GM19238 (cell line): ENCODE measurements around the gene JPH2.
A peak's percentile ranks its signal among the peaks of the same experiment; 100 is the strongest.

Source experiments
- DNase-seq: peaks from one replicate; pipeline ENCODE4 v3.0.0; 2011; ENCODE audit warnings: low spot score; ENCODE audit not compliant: insufficient read length

Gene JPH2

GRCh38 chr20:44104798-44105517 is 82.0 kb downstream of the JPH2 start:
- no peak for DNase-seq

DNA sequence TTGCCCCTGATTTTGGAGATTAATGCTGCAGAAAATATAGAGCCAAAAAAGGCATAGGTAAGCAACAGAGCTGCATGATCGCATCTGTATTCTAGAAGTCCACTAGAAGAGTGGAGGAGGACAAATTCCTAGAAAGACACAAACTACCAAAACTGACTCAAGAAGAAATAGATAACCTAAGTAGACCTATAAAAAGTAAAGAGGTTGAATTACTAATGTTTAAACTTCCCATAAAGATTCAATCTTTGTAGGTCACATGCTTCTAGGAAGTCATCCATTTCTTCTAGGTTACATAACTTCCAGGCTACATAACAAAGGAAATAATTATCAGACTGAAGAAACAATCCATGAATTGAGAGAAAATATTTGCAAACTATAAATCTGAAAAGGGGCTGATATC is 84.4 kb downstream of the JPH2 start:
- no peak for DNase-seq

DNA sequence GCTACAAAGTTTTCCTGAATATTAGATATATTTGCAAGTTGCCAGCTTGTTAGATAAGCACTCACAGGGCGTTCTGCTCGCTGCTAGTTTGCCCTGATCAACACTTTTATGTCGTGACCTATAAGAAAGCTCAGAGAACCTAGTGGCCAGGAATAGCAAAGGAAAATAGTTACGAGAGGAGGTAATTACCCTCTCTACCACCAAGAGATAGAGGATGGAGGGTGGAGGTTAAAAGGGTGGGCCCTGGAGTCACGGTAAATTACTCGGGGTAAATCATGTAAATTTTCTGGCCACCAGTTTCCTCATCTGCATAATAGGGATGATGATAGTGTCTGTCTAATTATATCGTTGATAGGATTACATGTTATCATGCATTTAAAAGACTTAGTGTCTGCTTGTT is 87.2 kb downstream of the JPH2 start:
- no peak for DNase-seq

GRCh38 chr20:44098657-44099056 is 88.3 kb downstream of the JPH2 start:
- DNase-seq: no peak

DNA sequence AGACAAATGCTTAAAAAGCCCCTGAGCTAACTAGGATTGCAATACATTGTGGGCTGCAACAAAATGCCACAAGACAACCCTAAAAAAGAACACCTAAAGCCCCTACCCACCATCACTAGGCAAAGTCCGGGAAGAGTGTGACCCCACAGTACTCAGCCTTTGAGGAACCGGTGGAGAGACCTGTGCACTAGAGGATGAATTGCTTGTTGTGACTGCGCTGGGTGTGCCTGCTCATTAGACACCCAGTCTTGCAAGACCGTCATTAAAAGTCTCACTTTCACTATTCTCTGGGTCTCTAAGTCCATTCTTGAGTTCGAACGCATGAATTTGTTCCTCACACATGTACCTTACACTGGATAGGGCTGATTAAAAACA is 88.7 kb downstream of the JPH2 start:
- no peak for DNase-seq

DNA sequence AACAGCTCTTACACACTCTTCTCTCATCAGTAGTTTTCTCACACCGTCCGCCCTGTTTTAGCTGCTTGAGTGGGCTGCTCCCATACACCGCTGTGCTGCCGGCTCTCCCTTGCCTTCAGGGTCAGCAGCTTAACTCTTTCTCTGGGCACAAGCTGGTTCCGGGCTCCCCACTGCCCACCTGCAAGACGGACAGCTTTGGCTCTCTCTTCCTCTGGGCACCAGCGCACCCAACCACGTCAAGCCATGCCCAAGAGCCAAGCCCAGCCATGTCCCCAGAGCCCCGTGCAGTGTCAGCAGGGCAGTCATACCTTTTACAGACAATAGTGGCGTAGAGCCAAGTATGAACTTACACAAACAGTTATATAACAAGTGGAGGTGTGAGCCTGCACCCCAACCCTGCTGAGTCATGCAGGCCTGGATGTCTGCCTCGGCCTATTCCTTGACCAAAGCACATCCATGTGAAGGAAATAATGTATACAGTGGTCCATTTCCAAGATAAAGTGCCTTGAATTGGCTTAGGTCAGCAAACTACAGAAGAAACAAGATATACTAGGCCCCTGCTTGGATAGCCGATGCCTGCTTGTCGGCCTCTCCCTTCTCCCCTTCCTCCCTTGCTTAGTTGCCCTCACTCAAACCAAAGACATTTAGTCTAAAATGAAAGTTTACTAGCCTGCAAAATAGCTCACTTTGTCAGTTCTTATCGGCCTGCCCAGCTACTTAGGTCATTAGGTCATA is 89.3 kb downstream of the JPH2 start:
- no peak for DNase-seq

GRCh38 chr20:44095831-44096230 is 91.2 kb downstream of the JPH2 start:
- DNase-seq: no peak

DNA sequence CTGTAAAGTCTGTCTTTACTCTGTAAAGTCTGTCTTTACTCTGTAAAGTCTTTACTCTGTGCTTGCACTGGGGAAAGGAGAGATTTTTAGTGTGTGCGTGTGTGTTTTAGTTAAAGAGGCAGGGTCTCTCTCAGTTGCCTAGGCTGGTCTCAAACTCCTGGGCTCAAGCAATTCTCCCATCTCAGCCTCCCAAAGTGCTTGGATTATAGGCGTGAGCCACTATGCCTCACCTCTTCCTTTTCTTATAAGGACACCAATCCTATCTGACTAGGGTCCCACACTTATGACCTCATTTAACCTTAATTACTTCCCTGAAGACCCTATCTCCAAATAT is 93.8 kb downstream of the JPH2 start:
- no peak for DNase-seq

- DNase-seq: no peak
Observed at GRCh38 chr20:44092551-44093248, 94.3 kb downstream of the JPH2 start.

GRCh38 chr20:44091026-44091425 is 96.0 kb downstream of the JPH2 start:
- no peak for DNase-seq

- no peak for DNase-seq
Observed at GRCh38 chr20:44089987-44090674, 96.9 kb downstream of the JPH2 start.

DNA sequence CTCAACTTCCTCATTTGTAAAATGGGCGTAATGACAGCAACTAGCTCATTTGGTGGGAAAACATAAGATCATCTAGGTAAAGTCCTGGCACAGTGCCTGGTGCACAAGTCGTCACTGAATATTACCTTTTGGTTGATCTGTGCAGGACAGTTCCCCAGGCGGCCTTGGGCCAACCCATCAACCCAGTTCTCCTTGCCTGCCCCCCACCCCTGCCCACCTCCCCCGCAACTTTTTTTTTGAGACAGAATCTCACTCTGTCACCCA is 99.2 kb downstream of the JPH2 start:
- DNase-seq: no peak

DNA sequence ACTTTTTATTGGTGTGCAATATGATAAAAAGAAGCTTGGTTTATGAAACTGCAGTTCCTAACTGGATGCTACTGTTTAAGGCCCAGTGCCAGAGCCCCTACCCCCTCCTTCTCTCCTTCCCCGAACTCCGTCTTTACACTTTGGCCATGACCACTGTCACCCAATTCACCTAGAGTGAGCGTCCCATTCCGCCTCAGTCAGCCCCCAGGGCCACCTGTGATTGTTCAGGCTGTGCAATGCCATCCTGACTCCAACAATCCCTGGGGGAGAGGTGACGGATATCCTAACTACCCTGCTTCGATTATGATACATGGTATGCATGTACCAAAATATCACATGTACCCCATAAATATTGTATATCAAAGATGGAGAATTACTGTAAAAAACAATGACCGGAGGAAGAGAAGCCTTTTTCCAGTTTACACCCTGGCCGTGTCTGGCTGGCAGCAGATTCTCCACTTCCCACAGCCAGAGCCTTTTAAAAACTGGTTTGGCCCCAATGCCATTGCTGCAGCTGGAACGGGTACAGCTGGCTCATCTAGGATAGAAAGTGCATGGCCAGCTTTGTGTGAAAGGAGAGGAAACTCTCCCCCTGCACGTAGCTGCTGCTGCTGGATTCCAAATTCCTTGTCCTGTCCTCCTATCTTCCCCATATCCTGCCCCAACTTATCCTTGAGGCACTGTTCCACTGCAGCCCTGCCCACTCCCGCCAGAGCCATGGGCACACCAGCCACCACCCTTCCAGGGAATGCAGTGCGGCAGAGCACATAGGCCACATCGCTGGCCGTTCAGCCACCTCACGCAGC is 99.7 kb downstream of the JPH2 start:
- no peak for DNase-seq

GRCh38 chr20:44085616-44086434 is 101.2 kb downstream of the JPH2 start:
- no peak for DNase-seq

GRCh38 chr20:44084891-44085290 is 102.1 kb downstream of the JPH2 start:
- DNase-seq: no peak

DNA sequence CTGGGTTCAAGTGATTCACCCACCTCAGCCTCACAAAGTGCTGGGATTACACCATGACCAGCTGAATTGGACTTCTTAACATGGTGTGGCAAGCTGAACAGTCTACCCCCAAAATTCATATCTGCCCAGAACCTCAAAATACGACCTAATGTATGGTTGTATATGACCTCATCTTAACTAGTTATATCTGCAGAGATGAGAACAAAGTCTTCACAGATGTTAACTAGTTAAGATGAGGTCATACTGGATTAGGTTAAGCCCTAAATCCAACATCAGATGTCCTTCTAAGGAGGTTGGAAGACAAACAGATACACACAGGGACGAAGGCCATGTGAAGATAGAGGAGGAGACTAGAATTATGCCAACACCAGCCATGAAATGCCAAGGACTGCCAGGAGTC is 102.5 kb downstream of the JPH2 start:
- DNase-seq: no peak

- DNase-seq: no peak
Observed at GRCh38 chr20:44083220-44083933, 103.6 kb downstream of the JPH2 start.

DNA sequence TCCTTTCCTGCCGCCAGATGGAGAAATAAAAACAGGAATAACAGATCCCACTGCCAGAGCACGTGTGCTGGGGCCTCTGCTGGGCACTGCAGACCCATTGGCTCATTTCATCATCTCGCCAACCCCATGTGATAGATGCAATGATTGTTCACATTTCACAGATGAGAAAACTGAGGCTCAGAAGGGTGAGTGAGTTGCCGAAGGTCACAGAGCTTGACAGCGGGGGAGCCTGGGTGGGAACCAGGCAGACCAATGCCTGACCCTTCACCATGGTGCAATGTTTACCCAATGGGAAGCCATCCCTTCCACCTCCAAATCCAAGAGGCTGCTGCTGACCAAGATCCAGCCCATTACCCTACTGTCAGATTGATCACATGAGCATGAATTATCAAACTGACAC is 105.1 kb downstream of the JPH2 start:
- no peak for DNase-seq

GRCh38 chr20:44081476-44081875 is 105.5 kb downstream of the JPH2 start:
- no peak for DNase-seq

DNA sequence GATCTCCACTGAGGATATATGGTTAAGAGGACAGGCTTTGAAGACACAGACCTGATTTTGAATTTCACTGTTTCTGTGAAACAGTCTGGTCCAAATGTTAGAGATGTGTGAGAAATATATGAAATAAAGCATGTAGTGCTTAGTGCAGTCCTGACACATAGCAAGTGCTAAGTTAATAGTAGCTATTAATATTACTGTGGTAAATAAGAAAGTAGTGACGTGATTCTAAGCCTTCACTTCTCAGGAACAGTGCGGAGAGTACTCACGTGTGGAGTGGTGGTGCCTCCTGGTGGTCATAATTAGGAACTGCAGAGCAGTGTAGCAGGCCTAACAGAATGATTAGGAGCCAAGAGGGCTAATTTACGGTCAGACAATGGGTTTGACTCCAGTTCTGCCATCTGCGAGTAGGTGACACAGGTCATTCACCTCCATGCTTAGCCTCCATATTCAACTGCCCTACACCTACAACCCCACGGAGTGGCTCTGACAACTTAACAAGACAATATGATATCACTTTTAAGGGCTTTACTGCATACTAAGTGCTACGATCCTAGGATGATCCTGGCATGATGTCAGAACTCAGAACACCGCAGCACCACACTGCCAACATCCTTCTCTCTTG is 106.2 kb downstream of the JPH2 start:
- DNase-seq: peak; percentile 79
